Subcutaneous adipose tissue (tissue), 4 donors: ENCODE measurements around the gene NANOGP8. TPM values are rescaled to one million over a fixed set of nuclear protein-coding genes. Genes with fewer than 3 reads are reported as not detected.

Experiments used
- CTCF ChIP-seq: fragments of 450-650 bp; IDR thresholded peaks from one replicate; pipeline ENCODE4 v1.5.1; 2016; ENCODE audit warnings: low read depth, mild to moderate bottlenecking, control low read depth, antibody characterized with exemption, moderate library complexity
- total RNA-seq, 4 donors: library from RNA; depleted of rRNA; stranded (reverse); fragments of >200 nt; gene quantifications; one replicate each; pipeline ENCODE4 v1.1.0, GENCODE V29; 2016

NANOGP8 gene
- total RNA-seq, 4 donors from 2014 or later, result 0.66 to 2.3 TPM; not detected in 2

GRCh38 chr15:35055416-35056105 is 29.5 kb downstream of the NANOGP8 start:
- no peak for TF ChIP-seq CTCF

- no peak for TF ChIP-seq CTCF
These were observed 30.7 kb downstream of the NANOGP8 start for GRCh38 chr15:35054380-35054779.

- TF ChIP-seq CTCF, result no peak
These were observed 37.1 kb downstream of the NANOGP8 start for GRCh38 chr15:35047996-35048395.

GRCh38 chr15:35047528-35047927 is 37.6 kb downstream of the NANOGP8 start:
- TF ChIP-seq CTCF, result no peak

DNA sequence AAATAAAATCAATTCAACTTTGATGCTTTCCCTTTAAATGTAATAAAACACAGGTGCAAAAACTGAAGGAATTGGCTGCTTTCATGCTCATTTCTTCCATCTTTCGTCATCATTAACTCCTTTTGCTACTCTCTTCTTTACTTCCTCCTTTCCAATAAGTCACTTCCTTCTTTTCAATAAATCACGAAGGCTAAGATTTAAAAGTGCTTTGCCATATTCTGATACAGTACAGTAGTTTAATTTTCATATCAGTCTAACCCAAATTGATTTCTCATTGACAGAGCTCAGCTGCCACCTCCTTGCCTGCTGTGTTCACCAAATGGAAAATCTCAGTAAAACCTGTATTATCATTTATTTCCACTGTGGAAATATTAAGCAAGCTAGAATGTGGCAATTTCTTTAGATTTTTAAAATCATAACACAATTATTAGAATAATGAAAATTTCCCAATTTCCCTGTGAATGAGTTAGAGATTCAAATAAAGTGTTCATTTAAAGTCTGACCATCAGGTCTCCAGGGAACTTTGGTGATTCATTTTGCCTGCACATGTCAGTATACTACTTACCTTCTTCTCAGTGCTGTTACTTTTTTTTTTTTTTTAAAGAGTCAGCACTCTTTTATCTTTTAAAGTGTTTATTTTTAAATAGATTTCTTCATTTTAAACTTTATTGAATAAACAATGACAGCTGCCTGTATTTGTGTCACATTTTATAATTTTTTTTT is 41.6 kb downstream of the NANOGP8 start:
- TF ChIP-seq CTCF, result no peak

- TF ChIP-seq CTCF, result no peak
These were observed 44.5 kb downstream of the NANOGP8 start for GRCh38 chr15:35040339-35041255.
